Brain microvascular endothelial cell (primary cell): Measurements from ENCODE around the gene PTN.

ENCODE experiments used
- DNase-seq: peaks from one replicate; pipeline ENCODE4 v3.0.0-alpha.2; 2020
- H3K27ac ChIP-seq: fragments of 250-450 bp; sonication (Bioruptor Pico); 2 replicates; pipeline ENCODE4 v1.5.1; 2020; ENCODE audit warnings: mild to moderate bottlenecking, moderate library complexity
- H3K27me3 ChIP-seq: fragments of 250-450 bp; sonication (Bioruptor Pico); replicated peaks from 2 replicates; pipeline ENCODE4 v1.5.1; 2020; ENCODE audit warnings: mild to moderate bottlenecking
- H3K36me3 ChIP-seq: fragments of 250-450 bp; sonication (Bioruptor Pico); replicated peaks from 2 replicates; pipeline ENCODE4 v1.5.1; 2020; ENCODE audit warnings: mild to moderate bottlenecking
- H3K4me3 ChIP-seq: 2 replicates; pipeline ENCODE4 v1.5.1; 2011; ENCODE audit warnings: low read depth, mild to moderate bottlenecking, control low read depth, low read length, moderate library complexity
- CTCF ChIP-seq: IDR thresholded peaks from 2 replicates; pipeline ENCODE4 v1.5.1; 2011; ENCODE audit warnings: low read depth, mild to moderate bottlenecking, moderate library complexity, low read length, control low read depth, inconsistent platforms; ENCODE audit errors: missing control alignments
- in situ Hi-C: cut with HindIII; loops from 2 replicates; pipeline ENCODE4 v1.10.0; 2017; ENCODE audit warnings: low sequenced_read_pairs, low pct_ligation_motif_present

PTN gene

GRCh38 chr7:137371616-137372015 is 28.1 kb upstream of the PTN start:
- Histone ChIP-seq H3K27ac (no peak overlapping the region), H3K4me3 (no peak overlapping the region), H3K27me3 (no peaks in the 10 kb centered on the region), H3K36me3 (no peaks in the 10 kb centered on the region)
- no peak for TF ChIP-seq CTCF
- in situ Hi-C loops: no loop called here
- DNase-seq: no peak

- Histone ChIP-seq H3K27me3 (no peaks in the 10 kb centered on the region), H3K27ac (no peak overlapping the region), H3K4me3 (no peak overlapping the region), H3K36me3 (no peaks in the 10 kb centered on the region)
- DNase-seq: no peak
- in situ Hi-C loops: no loop called here
- TF ChIP-seq CTCF: no peak
Measured at GRCh38 chr7:137366995-137367394, 23.5 kb upstream of the PTN start.

- no peak for DNase-seq
- Histone ChIP-seq H3K27ac (no peak overlapping the region), H3K27me3 (no peaks in the 10 kb centered on the region), H3K4me3 (no peak overlapping the region), H3K36me3 (no peaks in the 10 kb centered on the region)
- in situ Hi-C loops: no loop called here
- TF ChIP-seq CTCF: no peak
Measured at GRCh38 chr7:137363683-137364082, 20.1 kb upstream of the PTN start.

GRCh38 chr7:137360087-137360679 is 16.6 kb upstream of the PTN start:
- DNase-seq: no peak
- no peak for TF ChIP-seq CTCF
- in situ Hi-C loops: no loop called here
- Histone ChIP-seq H3K27ac (no peak overlapping the region), H3K4me3 (no peak overlapping the region), H3K36me3 (no peaks in the 10 kb centered on the region), H3K27me3 (no peaks in the 10 kb centered on the region)

- TF ChIP-seq CTCF: no peak
Measured at GRCh38 chr7:137354961-137355360, 11.4 kb upstream of the PTN start.

GRCh38 chr7:137354396-137354795 is 10.9 kb upstream of the PTN start:
- in situ Hi-C loops: no loop called here
- no peak for TF ChIP-seq CTCF
- Histone ChIP-seq H3K27me3 (no peaks in the 10 kb centered on the region), H3K27ac (no peak overlapping the region), H3K4me3 (no peak overlapping the region), H3K36me3 (no peaks in the 10 kb centered on the region)
- peak; percentile 33 for DNase-seq

More at GRCh38 chr7:137354961-137355360, 11.4 kb upstream of the PTN start:
- Histone ChIP-seq H3K27me3 (no peaks in the 10 kb centered on the region), H3K36me3 (no peaks in the 10 kb centered on the region), H3K4me3 (no peak overlapping the region), H3K27ac (no peak overlapping the region)
- in situ Hi-C loops: no loop called here
- no peak for DNase-seq
